Neutrophil (primary cell): ENCODE results near the gene SAGE1.

ENCODE experiments used
- H3K27ac ChIP-seq: fragments of 200-600 bp; sonication (generic); 2 replicates; pipeline ENCODE4 v1.5.1; 2016; ENCODE audit warnings: mild to moderate bottlenecking, moderate library complexity
- H3K27me3 ChIP-seq: fragments of 200-600 bp; sonication (generic); 2 replicates; pipeline ENCODE4 v1.6.0; 2016; ENCODE audit warnings: mild to moderate bottlenecking
- H3K36me3 ChIP-seq: fragments of 200-600 bp; sonication (generic); 2 replicates; pipeline ENCODE4 v1.5.1; 2017
- H3K4me1 ChIP-seq, 2 experiments: fragments of 200-600 bp in 1 of 2; sonication (generic) in 1 of 2; 1 replicate in 1 of 2; 2 replicates in 1 of 2; pipeline versions ENCODE4 v1.5.1 to v1.6.1; 2013 to 2016; ENCODE audit warnings: low read depth in 1 of 2, low read length in 1 of 2, mild to moderate bottlenecking in 1 of 2, moderate library complexity in 1 of 2; ENCODE audit not compliant: control insufficient read depth in 1 of 2, insufficient read depth in 1 of 2
- H3K4me3 ChIP-seq, 2 experiments: fragments of 200-600 bp in 1 of 2; sonication (generic) in 1 of 2; 1 replicate in 1 of 2; 2 replicates in 1 of 2; pipeline ENCODE4 v1.5.1; 2013 to 2016; ENCODE audit warnings: low read depth in 1 of 2, low read length in 1 of 2, mild to moderate bottlenecking in 1 of 2, moderate library complexity in 1 of 2
- H3K9me3 ChIP-seq: fragments of 200-600 bp; sonication (generic); 2 replicates; pipeline ENCODE4 v1.5.1; 2016
- CTCF ChIP-seq: fragments of 200-600 bp; sonication (generic); IDR thresholded peaks from 2 replicates; pipeline ENCODE4 v1.5.1; 2016; ENCODE audit warnings: antibody characterized with exemption

SAGE1 gene

GRCh38 chrX:135944486-135944885 is 51.0 kb downstream of the SAGE1 start:
- Histone ChIP-seq H3K4me1 (no peaks in the 10 kb centered on the region), H3K27ac (no peak overlapping the region), H3K4me3 (no peak overlapping the region), H3K9me3 (no peaks in the 10 kb centered on the region), H3K27me3 (no peaks in the 10 kb centered on the region), H3K36me3 (no peaks in the 10 kb centered on the region)
- no peak for TF ChIP-seq CTCF

- TF ChIP-seq CTCF: no peak
- H3K27ac ChIP-seq: no peak overlapping the region
Measured at GRCh38 chrX:135951291-135951690, 57.8 kb downstream of the SAGE1 start.

More at GRCh38 chrX:135951291-135951690, 57.8 kb downstream of the SAGE1 start:
- Histone ChIP-seq H3K4me1 (no peaks in the 10 kb centered on the region), H3K9me3 (no peaks in the 10 kb centered on the region), H3K36me3 (no peaks in the 10 kb centered on the region), H3K27me3 (no peaks in the 10 kb centered on the region), H3K4me3 (no peak overlapping the region)
